Calu3 (cell line): ENCODE data around the gene BPIFB2. TPM values are rescaled to one million over a fixed set of nuclear protein-coding genes. Genes with fewer than 3 reads are reported as not detected.

Source experiments
- BruUV-seq: library from RNA; stranded (reverse); fragments of 400-500 nt; replicated peaks from 2 replicates; lab custom pipeline; 2021; lab: Mats Ljungman, UMichigan
- CTCF ChIA-PET: fragments of 300-600 bp; sonication (Branson Sonifier 250); formaldehyde crosslinking; loops from one replicate; lab custom pipeline; 2022; ENCODE audit warnings: antibody characterized with exemption; lab: Charles Lee
- DNase-seq: peaks from one replicate; pipeline ENCODE4 v3.0.0; 2022
- H3K27ac Mint-ChIP-seq: one replicate; pipeline ENCODE4 v1.8.0; 2022; ENCODE audit warnings: mixed read lengths; ENCODE audit not compliant: unreplicated experiment
- H3K27me3 Mint-ChIP-seq: one replicate; pipeline ENCODE4 v1.8.0; 2022; ENCODE audit warnings: mixed read lengths; ENCODE audit not compliant: unreplicated experiment
- H3K36me3 Mint-ChIP-seq: one replicate; pipeline ENCODE4 v1.8.0; 2022; ENCODE audit warnings: mild to moderate bottlenecking, moderate library complexity, mixed read lengths; ENCODE audit not compliant: insufficient read depth, unreplicated experiment
- H3K4me1 Mint-ChIP-seq: one replicate; pipeline ENCODE4 v1.8.0; 2022; ENCODE audit warnings: mild to moderate bottlenecking, low read depth, mixed read lengths; ENCODE audit not compliant: unreplicated experiment
- H3K4me3 Mint-ChIP-seq: one replicate; pipeline ENCODE4 v1.8.0; 2022; ENCODE audit warnings: mild to moderate bottlenecking, low read depth, moderate library complexity, mixed read lengths; ENCODE audit not compliant: unreplicated experiment
- H3K9me3 Mint-ChIP-seq: one replicate; pipeline ENCODE4 v1.8.0; 2022; ENCODE audit warnings: low read depth, mixed read lengths; ENCODE audit not compliant: unreplicated experiment
- CTCF ChIP-seq: fragments of 200-600 bp; IDR thresholded peaks from one replicate; pipeline ENCODE4 v1.8.0; 2022; ENCODE audit warnings: antibody characterized with exemption; ENCODE audit not compliant: unreplicated experiment
- intact Hi-C: fragments of 100-400 bp; cut with micrococcal nuclease; formaldehyde crosslinking; loops from one replicate; pipeline ENCODE4 v1.10.0; 2022; ENCODE audit not compliant: unreplicated experiment
- total RNA-seq: library from RNA; stranded (reverse); gene quantifications from 2 replicates; pipeline ENCODE4 v1.2.3, GENCODE V29; 2022

The BPIFB2 gene
- total RNA-seq, 1 experiment from 2014 or later: not detected

DNA sequence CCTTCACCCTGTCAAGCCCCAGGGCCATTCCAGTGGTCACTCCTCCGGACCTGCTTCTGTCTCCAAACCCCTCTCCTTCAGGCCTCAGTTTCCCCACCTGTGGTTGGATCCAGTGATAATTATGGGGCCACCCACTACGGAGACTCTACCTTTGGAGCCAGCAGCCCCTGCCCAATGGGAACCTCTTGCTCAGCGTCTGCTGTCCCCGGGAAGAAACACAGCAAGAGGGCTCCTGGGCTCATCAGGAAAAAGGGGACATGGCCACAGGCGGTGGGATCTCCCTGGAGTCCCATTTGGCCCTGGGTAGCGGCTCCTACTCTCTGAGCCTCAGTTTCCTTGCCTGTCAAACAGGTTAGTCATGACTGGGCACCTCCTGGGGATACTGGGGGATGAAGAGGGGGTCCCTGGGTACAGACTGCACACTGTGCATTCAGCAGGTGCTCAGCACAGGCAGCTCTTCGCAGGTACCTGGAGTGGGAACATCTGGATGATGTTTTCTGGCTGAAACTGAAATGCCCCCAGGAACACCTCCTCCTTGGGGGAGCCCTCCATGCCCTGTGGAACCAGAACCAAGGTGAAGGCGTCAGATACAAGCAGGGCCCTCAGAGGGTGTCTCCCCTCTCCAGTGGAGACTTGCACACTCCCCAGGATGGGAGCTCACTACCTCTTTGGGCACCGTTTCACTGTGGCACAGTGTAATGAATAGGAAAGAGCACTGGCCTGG, 22.7 kb upstream of the BPIFB2 start:
- Mint-ChIP-seq H3K9me3 (no peaks in the 10 kb centered on the region), H3K36me3 (peaks cover 8% of the 10 kb centered on the region), H3K27ac (no peak overlapping the region), H3K4me3 (no peak overlapping the region), H3K27me3 (peaks cover 72% of the 10 kb centered on the region), H3K4me1 (no peaks in the 10 kb centered on the region)
- intact Hi-C loops: no loop called here
- CTCF ChIA-PET: interaction anchor here (0.5 to 1.1 kb wide), 3 partner anchors 218 to 449 kb away, joined by 3 to 5 read pairs (median 4); no protein-coding TSS in a partner anchor
- BruUV-seq: no TSS peak
- no peak for DNase-seq
- no peak for TF ChIP-seq CTCF

DNA sequence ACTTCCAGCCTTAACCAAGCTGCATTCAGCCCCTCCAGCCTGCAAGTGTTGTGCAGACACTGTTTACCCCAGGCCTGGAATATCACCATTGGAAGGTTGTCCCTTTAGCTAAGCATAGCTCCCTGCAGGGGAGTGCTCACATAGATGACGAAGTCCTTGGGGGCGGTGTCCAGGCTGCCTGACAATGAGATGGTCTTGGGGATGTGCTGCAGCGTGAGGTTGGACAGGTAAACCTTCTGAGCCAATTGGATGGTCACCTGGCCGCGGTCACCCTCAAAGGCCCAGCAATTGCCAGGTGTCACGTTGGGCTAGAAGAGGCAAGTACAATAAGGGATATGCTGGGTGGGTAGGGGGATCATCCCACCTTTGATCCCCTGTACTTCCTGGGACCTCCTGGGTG, 21.9 kb upstream of the BPIFB2 start:
- DNase-seq: no peak
- Mint-ChIP-seq H3K4me3 (no peak overlapping the region), H3K4me1 (no peaks in the 10 kb centered on the region), H3K27me3 (peaks cover 68% of the 10 kb centered on the region), H3K9me3 (no peaks in the 10 kb centered on the region), H3K27ac (no peak overlapping the region), H3K36me3 (peaks cover 8% of the 10 kb centered on the region)
- no peak for TF ChIP-seq CTCF
- no TSS peak for BruUV-seq
- intact Hi-C loops: no loop called here
- CTCF ChIA-PET: interaction anchor here (1.1 kb wide), 1 partner anchor 277 kb away, joined by 5 read pairs; no protein-coding TSS in a partner anchor

GRCh38 chr20:32986331-32986966, 21.1 kb upstream of the BPIFB2 start:
- Mint-ChIP-seq H3K9me3 (no peaks in the 10 kb centered on the region), H3K27me3 (peaks cover 68% of the 10 kb centered on the region), H3K36me3 (peaks cover 8% of the 10 kb centered on the region), H3K4me3 (no peak overlapping the region), H3K27ac (no peak overlapping the region), H3K4me1 (no peaks in the 10 kb centered on the region)
- no peak for DNase-seq
- TF ChIP-seq CTCF: no peak
- intact Hi-C loops: no loop called here
- CTCF ChIA-PET: no interaction called here
- no TSS peak for BruUV-seq

DNA sequence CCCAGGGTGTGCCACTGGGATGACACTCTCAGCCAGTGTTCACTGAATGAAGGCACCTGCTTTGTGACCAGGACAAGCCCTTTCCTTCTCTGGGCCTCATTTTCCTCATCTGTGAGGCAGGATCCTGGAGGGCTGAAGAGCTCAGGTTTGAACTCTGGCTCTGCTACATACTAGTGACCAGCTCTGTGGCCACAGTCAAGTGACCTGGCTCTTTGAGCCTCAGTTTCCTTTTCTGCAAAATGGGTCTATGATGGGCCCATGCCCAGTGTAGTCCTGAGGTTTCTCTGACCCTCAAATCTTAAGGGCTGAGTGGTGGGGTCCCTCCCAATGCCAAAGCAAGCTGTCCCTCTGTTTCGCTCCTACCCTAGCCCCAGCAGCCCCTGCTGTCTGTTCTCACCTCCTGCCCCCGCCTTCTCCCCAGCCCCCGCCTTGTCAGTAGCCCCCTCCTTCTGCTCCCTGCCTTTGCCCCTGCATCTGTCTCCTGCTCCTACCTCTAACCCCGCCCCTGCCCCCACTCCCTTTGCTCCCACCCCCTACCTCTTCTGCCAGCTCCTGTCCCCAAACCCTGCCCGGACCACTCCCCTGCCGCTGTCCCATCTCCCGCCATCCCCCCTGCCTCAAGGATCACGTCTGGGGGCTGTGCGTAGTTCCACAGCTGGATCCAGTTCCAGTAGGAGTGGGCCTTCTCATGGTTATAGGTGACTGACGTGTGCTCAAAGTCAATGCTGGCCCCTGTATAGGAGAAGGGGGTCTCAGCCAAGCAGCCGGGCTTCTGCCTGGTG, 20.3 kb upstream of the BPIFB2 start:
- Mint-ChIP-seq H3K4me3 (no peak overlapping the region), H3K4me1 (no peaks in the 10 kb centered on the region), H3K27ac (no peak overlapping the region), H3K36me3 (peaks cover 8% of the 10 kb centered on the region), H3K27me3 (peaks cover 68% of the 10 kb centered on the region), H3K9me3 (no peaks in the 10 kb centered on the region)
- BruUV-seq: no TSS peak
- CTCF ChIA-PET: no interaction called here
- no peak for TF ChIP-seq CTCF
- intact Hi-C loops: no loop called here
- DNase-seq: no peak
